GM12878 (cell line): Measurements from ENCODE around the gene AKR1B15. TPM values are rescaled to one million over a fixed set of nuclear protein-coding genes. Genes with fewer than 3 reads are reported as not detected.

ENCODE experiments used
- ATAC-seq: fragments of 200-7000 bp; cut with Tn5 transposase; 3 replicates; pipeline ENCODE4 v1.9.1; 2020; ENCODE audit warnings: mild to moderate bottlenecking, moderate library complexity
- BruUV-seq: library from RNA; stranded (reverse); fragments of 400-500 nt; replicated peaks from 2 replicates; lab custom pipeline; 2021; lab: Mats Ljungman, UMichigan
- CTCF ChIA-PET: fragments of 300-600 bp; sonication (Branson Sonifier 250); formaldehyde crosslinking; extraction: SDS; loops from one replicate; lab custom pipeline; 2021; ENCODE audit warnings: inconsistent platforms; lab: Yijun Ruan, JAX
- POLR2A ChIA-PET: fragments of 350-600 bp; formaldehyde crosslinking; extraction: SDS; loops from one replicate; lab custom pipeline; 2021; ENCODE audit warnings: inconsistent platforms; lab: Charles Lee
- RAD21 ChIA-PET: fragments of 300-600 bp; sonication (Branson Sonifier 250); formaldehyde crosslinking; loops from one replicate; lab custom pipeline; 2023; ENCODE audit warnings: antibody characterized with exemption; ENCODE audit not compliant: unreplicated experiment; lab: Charles Lee
- SMC1A ChIA-PET: fragments of 300-600 bp; sonication (Branson Sonifier 250); formaldehyde crosslinking; loops from one replicate; lab custom pipeline; 2023; ENCODE audit not compliant: unreplicated experiment, uncharacterized antibody; lab: Charles Lee
- DNase-seq: peaks from one replicate; pipeline ENCODE4 v3.0.0-alpha.2; 2011; ENCODE audit warnings: low read depth, low spot score
- FAIRE-seq: peaks from 3 replicates; lab custom pipeline; 2011; peaks lifted over from hg19 to GRCh38; lab: Jason Lieb, UNC
- H2AFZ ChIP-seq: 2 replicates; pipeline ENCODE4 v1.6.0; 2011; ENCODE audit warnings: low read depth, low read length, control low read depth; ENCODE audit not compliant: control insufficient read depth
- H3K27ac ChIP-seq: 2 replicates; pipeline ENCODE4 v1.5.1; 2011; ENCODE audit warnings: control low read depth; ENCODE audit not compliant: control insufficient read depth, insufficient read depth
- H3K27me3 ChIP-seq, 2 experiments: replicated peaks in 1 of 2; 2 replicates each; pipeline versions ENCODE4 v1.6.0 to v1.6.1; 2011; ENCODE audit warnings: low read length in 1 of 2; ENCODE audit not compliant: control insufficient read depth in 2 of 2, insufficient read depth in 2 of 2
- H3K36me3 ChIP-seq, 2 experiments: 2 replicates each; pipeline ENCODE4 v1.5.1; 2011; ENCODE audit warnings: low read length in 1 of 2; ENCODE audit not compliant: control insufficient read depth in 2 of 2, insufficient read depth in 2 of 2
- H3K4me1 ChIP-seq: 2 replicates; pipeline ENCODE4 v1.6.1; 2011; ENCODE audit warnings: mild to moderate bottlenecking, low read length, moderate library complexity, mixed read lengths; ENCODE audit not compliant: control insufficient read depth, insufficient read depth
- H3K4me2 ChIP-seq: 2 replicates; pipeline ENCODE4 v1.6.0; 2011; ENCODE audit warnings: control low read depth; ENCODE audit not compliant: control insufficient read depth, insufficient read depth
- H3K4me3 ChIP-seq: fragments of 200-600 bp; sonication (generic); 2 replicates; pipeline ENCODE4 v1.5.1; 2016
- H3K79me2 ChIP-seq: 2 replicates; pipeline ENCODE4 v1.6.0; 2011; ENCODE audit warnings: low read length; ENCODE audit not compliant: control insufficient read depth, insufficient read depth
- H3K9ac ChIP-seq: 2 replicates; pipeline ENCODE4 v1.8.0; 2011; ENCODE audit warnings: low read length, control low read depth, mixed read lengths; ENCODE audit not compliant: control insufficient read depth, insufficient read depth
- H3K9me3 ChIP-seq: replicated peaks from 3 replicates; pipeline ENCODE4 v1.5.1; 2011; ENCODE audit warnings: mild to moderate bottlenecking, low read length; ENCODE audit not compliant: control insufficient read depth, insufficient read depth
- H4K20me1 ChIP-seq: 2 replicates; pipeline ENCODE4 v1.6.0; 2011; ENCODE audit not compliant: control insufficient read depth, insufficient read depth
- ASH2L ChIP-seq: fragments of 300-600, 200-600 bp; sonication (generic); IDR thresholded peaks from 2 replicates; pipeline ENCODE4 v1.6.1; 2017; ENCODE audit warnings: low read depth, mild to moderate bottlenecking, borderline replicate concordance
- BMI1 ChIP-seq: fragments of 450-650 bp; IDR thresholded peaks from 2 replicates; pipeline ENCODE4 v1.6.1; 2016; ENCODE audit warnings: mild to moderate bottlenecking, moderate library complexity, borderline replicate concordance
- CBX3 ChIP-seq: fragments of 200-600 bp; sonication (generic); IDR thresholded peaks from 2 replicates; pipeline ENCODE4 v1.6.1; 2016; ENCODE audit warnings: low read depth, borderline replicate concordance
- CEBPB ChIP-seq, 2 experiments: fragments of 150-350 bp in 1 of 2; IDR thresholded peaks; 2 replicates each; pipeline ENCODE4 v1.6.1; 2012 to 2014; ENCODE audit warnings: low read depth in 2 of 2, low read length in 2 of 2, borderline replicate concordance in 1 of 2, inconsistent platforms in 1 of 2
- CHD1 ChIP-seq: IDR thresholded peaks from 2 replicates; pipeline ENCODE4 v1.6.1; 2012; ENCODE audit warnings: low read depth, low read length, improper control_type of control experiment
- ESRRA ChIP-seq: IDR thresholded peaks from 2 replicates; pipeline ENCODE4 v1.6.1; 2012; ENCODE audit warnings: mild to moderate bottlenecking, low read length, improper control_type of control experiment
- ETV6 ChIP-seq, 2 experiments: fragments of 450-650 bp in 1 of 2; IDR thresholded peaks in 1 of 2; conservative IDR thresholded peaks in 1 of 2; 2 replicates each; pipeline ENCODE4 v1.6.1; 2014; ENCODE audit warnings: antibody characterized with exemption in 1 of 2, borderline replicate concordance in 1 of 2, low read depth in 1 of 2, mild to moderate bottlenecking in 1 of 2, moderate library complexity in 1 of 2
- HCFC1 ChIP-seq: fragments of 150-350 bp; IDR thresholded peaks from 2 replicates; pipeline ENCODE4 v1.6.1; 2014; ENCODE audit warnings: low read length
- NRF1 ChIP-seq: conservative IDR thresholded peaks from 2 replicates; pipeline ENCODE4 v1.6.1; 2011; ENCODE audit warnings: mild to moderate bottlenecking, low read depth, low read length, improper control_type of control experiment
- RCOR1 ChIP-seq: conservative IDR thresholded peaks from 2 replicates; pipeline ENCODE4 v1.6.1; 2012; ENCODE audit warnings: low read depth, low read length, improper control_type of control experiment
- ZSCAN29 ChIP-seq: fragments of 450-650 bp; IDR thresholded peaks from 2 replicates; pipeline ENCODE4 v1.6.1; 2017; ENCODE audit warnings: mild to moderate bottlenecking, moderate library complexity
- ZZZ3 ChIP-seq: IDR thresholded peaks from 2 replicates; pipeline ENCODE4 v1.6.1; 2011; ENCODE audit warnings: low read depth; ENCODE audit not compliant: control insufficient read depth, insufficient read length
- WGBS: methylation state at CpG from one replicate; pipeline ENCODE4 v1.1.6; 2016; ENCODE audit warnings: low lambda C conversion rate; ENCODE audit not compliant: insufficient replicate concordance, insufficient coverage; ENCODE audit errors: missing lambda C conversion rate; 5-methylcytosine and 5-hydroxymethylcytosine counted together
- in situ Hi-C: fragments of 300-500 bp; cut with MboI; formaldehyde crosslinking; loops from 9 replicates; pipeline ENCODE4 v1.14.3; 2018; ENCODE audit warnings: mixed read lengths
- intact Hi-C: fragments of 100-400 bp; cut with micrococcal nuclease; formaldehyde crosslinking; loops from one replicate; pipeline ENCODE4 v1.14.2; 2022; ENCODE audit not compliant: unreplicated experiment
- polyA plus RNA-seq, 11 experiments: library from polyadenylated mRNA; depleted of rRNA in 4 of 11; unstranded in 6 of 11; stranded (reverse) in 5 of 11; fragments of >200 nt; fragmentation: Nextera tagmentation in 4 of 11; fragmentation: Illumina TruSeq in 1 of 11; extraction: Ambion mirVana in 4 of 11; extraction: Trizol in 1 of 11; gene quantifications; 1 replicate in 1 of 11; 2 replicates in 10 of 11; pipeline versions ENCODE4 v1.2.1 to v1.2.3, GENCODE V29; 2011 to 2016; ENCODE audit warnings: inconsistent platforms in 2 of 11, missing spikeins in 2 of 11, low read depth in 1 of 11
- total RNA-seq, 4 experiments: library from RNA; depleted of rRNA in 3 of 4; stranded (reverse); fragments of >200 nt in 3 of 4; fragmentation: Illumina TruSeq in 1 of 4; extraction: Trizol in 1 of 4; gene quantifications; 2 replicates each; pipeline versions ENCODE4 v1.2.1 to v1.2.3, GENCODE V29; 2013 to 2021
- TF ChIP-seq, protein P1 (sequence below): fragments of 150-350 bp; IDR thresholded peaks from 2 replicates; pipeline ENCODE4 v1.6.1; 2016; ENCODE audit warnings: low read depth, low read length
- TF ChIP-seq, protein P2 (sequence below): fragments of 450-650 bp; IDR thresholded peaks from 2 replicates; pipeline ENCODE4 v1.6.1; 2017; ENCODE audit warnings: mild to moderate bottlenecking, moderate library complexity

AKR1B15 gene
- total and polyA plus RNA-seq, 10 of the 15 experiments (the other 5 are each of a cell fraction or from before 2014, with no cell fraction given), result 0.06 TPM; not detected in 9

DNA sequence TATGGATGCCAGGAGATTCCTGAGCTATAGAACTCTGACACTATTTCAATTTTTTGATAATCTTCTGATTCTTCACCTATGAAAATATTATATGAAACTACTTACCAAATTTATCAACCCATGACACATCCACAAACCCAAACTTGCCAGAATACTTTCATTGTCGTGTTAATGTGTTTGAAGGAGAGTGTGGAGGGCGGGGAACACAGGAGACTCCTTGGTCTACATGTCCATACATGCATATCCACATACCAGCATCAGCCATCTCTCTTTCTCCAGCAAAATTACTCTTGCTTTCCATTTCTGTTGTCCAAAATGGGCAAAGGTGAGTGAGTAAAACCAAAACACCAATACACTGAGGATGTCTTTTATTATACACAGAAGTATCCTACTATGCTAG, 74.3 kb downstream of the AKR1B15 start (continued):
- TF ChIP-seq, protein P1, sequence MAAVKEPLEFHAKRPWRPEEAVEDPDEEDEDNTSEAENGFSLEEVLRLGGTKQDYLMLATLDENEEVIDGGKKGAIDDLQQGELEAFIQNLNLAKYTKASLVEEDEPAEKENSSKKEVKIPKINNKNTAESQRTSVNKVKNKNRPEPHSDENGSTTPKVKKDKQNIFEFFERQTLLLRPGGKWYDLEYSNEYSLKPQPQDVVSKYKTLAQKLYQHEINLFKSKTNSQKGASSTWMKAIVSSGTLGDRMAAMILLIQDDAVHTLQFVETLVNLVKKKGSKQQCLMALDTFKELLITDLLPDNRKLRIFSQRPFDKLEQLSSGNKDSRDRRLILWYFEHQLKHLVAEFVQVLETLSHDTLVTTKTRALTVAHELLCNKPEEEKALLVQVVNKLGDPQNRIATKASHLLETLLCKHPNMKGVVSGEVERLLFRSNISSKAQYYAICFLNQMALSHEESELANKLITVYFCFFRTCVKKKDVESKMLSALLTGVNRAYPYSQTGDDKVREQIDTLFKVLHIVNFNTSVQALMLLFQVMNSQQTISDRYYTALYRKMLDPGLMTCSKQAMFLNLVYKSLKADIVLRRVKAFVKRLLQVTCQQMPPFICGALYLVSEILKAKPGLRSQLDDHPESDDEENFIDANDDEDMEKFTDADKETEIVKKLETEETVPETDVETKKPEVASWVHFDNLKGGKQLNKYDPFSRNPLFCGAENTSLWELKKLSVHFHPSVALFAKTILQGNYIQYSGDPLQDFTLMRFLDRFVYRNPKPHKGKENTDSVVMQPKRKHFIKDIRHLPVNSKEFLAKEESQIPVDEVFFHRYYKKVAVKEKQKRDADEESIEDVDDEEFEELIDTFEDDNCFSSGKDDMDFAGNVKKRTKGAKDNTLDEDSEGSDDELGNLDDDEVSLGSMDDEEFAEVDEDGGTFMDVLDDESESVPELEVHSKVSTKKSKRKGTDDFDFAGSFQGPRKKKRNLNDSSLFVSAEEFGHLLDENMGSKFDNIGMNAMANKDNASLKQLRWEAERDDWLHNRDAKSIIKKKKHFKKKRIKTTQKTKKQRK, result no peak
- TF ChIP-seq RCOR1 (no peak), CHD1 (no peak), ZSCAN29 (no peak), CBX3 (no peak), CEBPB (IDR thresholded peaks at IDR 0.05; ENCODE audit: borderline replicate concordance in 1 of 2, low read depth in 2 of 2, low read length in 2 of 2) (no peak), ESRRA (no peak)
- TF ChIP-seq, all 136 proteins: peak for 0

DNA sequence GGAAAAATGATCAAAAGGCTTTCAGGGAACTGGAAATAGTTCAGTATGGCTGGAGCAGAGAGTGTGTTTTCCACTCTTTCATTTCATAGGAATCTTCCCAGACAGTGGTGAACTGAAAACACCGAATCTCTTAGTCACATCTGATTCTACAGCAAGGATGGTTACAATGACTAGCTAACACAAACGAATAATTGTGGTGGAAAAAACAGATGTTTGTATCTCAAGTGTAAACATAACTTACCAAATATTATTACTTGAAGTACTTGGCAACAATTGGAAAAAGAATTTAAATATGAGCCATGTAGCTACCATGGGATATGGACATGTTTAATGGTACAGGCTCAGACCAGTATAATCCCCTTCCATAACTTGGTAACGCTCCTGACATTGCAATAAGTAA, 76.6 kb downstream of the AKR1B15 start:
- H3K9ac ChIP-seq, result no peak overlapping the region
- no peaks in the 10 kb centered on the region for H3K36me3 ChIP-seq
- H3K27me3 ChIP-seq, result no peaks in the 10 kb centered on the region; a peak in 2 of 4 replicates
- intact Hi-C loops (no loop called here), in situ Hi-C loops (no loop called here)
- H3K27ac ChIP-seq, result no peak overlapping the region
- POLR2A ChIA-PET, result no interaction called here
- no peak overlapping the region for H3K4me2 ChIP-seq
- CTCF ChIA-PET, result interaction anchor here (0.7 to 2.3 kb wide), 5 partner anchors 9 to 317 kb away, joined by 3 to 8 read pairs (median 4); no protein-coding TSS in a partner anchor
- WGBS, result 15% methylated on average over 3 of the region's 3 CpGs
- RAD21 ChIA-PET, result interaction anchor here (1.0 to 1.3 kb wide), 2 partner anchors 13 to 320 kb away, joined by 3 read pairs; no protein-coding TSS in a partner anchor
- ATAC-seq (no peak), DNase-seq (no peak), FAIRE-seq (no peak)
- no peak overlapping the region for H3K4me3 ChIP-seq
- SMC1A ChIA-PET, result interaction anchor here (0.6 to 2.1 kb wide), 5 partner anchors 13 to 78 kb away, joined by 3 to 8 read pairs (median 3); partner anchors contain the start of gene AKR1B15
- no peaks in the 10 kb centered on the region for H4K20me1 ChIP-seq
- no TSS peak for BruUV-seq
- H2AFZ ChIP-seq, result no peak overlapping the region
- H3K9me3 ChIP-seq, result no peaks in the 10 kb centered on the region
- H3K79me2 ChIP-seq, result no peaks in the 10 kb centered on the region
- H3K4me1 ChIP-seq, result no peaks in the 10 kb centered on the region
- TF ChIP-seq HCFC1 (no peak), NRF1 (no peak), ETV6 (conservative IDR thresholded peaks at IDR 0.05 in 1 of 2, IDR thresholded peaks at IDR 0.05 in 1 of 2; ENCODE audit: borderline replicate concordance in 1 of 2, low read depth in 1 of 2) (no peak), BMI1 (peak; percentile 26; the same call in 1 of the 2 replicates), ZZZ3 (no peak), ASH2L (no peak)
- TF ChIP-seq, protein P2, sequence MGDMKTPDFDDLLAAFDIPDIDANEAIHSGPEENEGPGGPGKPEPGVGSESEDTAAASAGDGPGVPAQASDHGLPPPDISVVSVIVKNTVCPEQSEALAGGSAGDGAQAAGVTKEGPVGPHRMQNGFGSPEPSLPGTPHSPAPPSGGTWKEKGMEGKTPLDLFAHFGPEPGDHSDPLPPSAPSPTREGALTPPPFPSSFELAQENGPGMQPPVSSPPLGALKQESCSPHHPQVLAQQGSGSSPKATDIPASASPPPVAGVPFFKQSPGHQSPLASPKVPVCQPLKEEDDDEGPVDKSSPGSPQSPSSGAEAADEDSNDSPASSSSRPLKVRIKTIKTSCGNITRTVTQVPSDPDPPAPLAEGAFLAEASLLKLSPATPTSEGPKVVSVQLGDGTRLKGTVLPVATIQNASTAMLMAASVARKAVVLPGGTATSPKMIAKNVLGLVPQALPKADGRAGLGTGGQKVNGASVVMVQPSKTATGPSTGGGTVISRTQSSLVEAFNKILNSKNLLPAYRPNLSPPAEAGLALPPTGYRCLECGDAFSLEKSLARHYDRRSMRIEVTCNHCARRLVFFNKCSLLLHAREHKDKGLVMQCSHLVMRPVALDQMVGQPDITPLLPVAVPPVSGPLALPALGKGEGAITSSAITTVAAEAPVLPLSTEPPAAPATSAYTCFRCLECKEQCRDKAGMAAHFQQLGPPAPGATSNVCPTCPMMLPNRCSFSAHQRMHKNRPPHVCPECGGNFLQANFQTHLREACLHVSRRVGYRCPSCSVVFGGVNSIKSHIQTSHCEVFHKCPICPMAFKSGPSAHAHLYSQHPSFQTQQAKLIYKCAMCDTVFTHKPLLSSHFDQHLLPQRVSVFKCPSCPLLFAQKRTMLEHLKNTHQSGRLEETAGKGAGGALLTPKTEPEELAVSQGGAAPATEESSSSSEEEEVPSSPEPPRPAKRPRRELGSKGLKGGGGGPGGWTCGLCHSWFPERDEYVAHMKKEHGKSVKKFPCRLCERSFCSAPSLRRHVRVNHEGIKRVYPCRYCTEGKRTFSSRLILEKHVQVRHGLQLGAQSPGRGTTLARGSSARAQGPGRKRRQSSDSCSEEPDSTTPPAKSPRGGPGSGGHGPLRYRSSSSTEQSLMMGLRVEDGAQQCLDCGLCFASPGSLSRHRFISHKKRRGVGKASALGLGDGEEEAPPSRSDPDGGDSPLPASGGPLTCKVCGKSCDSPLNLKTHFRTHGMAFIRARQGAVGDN, result no peak
